Prostate gland (tissue), 2 donors: ENCODE data around the gene APOL4.

Experiments used
- CTCF ChIP-seq, 4 experiments: fragments of 200-600 bp in 2 of 4; fragments of 450-650 bp in 2 of 4; sonication (generic) in 2 of 4; IDR thresholded peaks; 1 replicate in 3 of 4; 2 replicates in 1 of 4; pipeline ENCODE4 v1.5.1; 2016 to 2019; ENCODE audit warnings: antibody characterized with exemption in 4 of 4, mild to moderate bottlenecking in 2 of 4, moderate library complexity in 2 of 4
- POLR2A ChIP-seq: fragments of 450-650 bp; IDR thresholded peaks from one replicate; pipeline ENCODE4 v1.6.1; 2016; ENCODE audit warnings: antibody characterized with exemption, mild to moderate bottlenecking
- POLR2AphosphoS5 ChIP-seq: sonication (generic); formaldehyde crosslinking; IDR thresholded peaks from one replicate; pipeline ENCODE4 v1.6.1; 2017; ENCODE audit warnings: antibody characterized with exemption

- TF ChIP-seq POLR2A (no peak), CTCF (IDR thresholded peaks at IDR 0.05) (no peak), POLR2AphosphoS5 (no peak)
These were observed 12.0 kb upstream of the APOL4 start for GRCh38 chr22:36213586-36213985.
